Endothelial cell of umbilical vein (primary cell): ENCODE measurements around the gene ADM2. TPM values are rescaled to one million over a fixed set of nuclear protein-coding genes. Genes with fewer than 3 reads are reported as not detected.

ENCODE experiments used
- BruUV-seq: library from RNA; stranded (reverse); fragments of 400-500 nt; replicated peaks from 2 replicates; lab custom pipeline; 2021; lab: Mats Ljungman, UMichigan
- CTCF ChIA-PET: fragments of 300-600, 350-600 bp; sonication (Branson Sonifier 250); formaldehyde crosslinking; loops from one replicate; lab custom pipeline; 2021; ENCODE audit warnings: antibody characterized with exemption, inconsistent platforms; lab: Charles Lee
- POLR2A ChIA-PET: fragments of 300-600, 350-600 bp; sonication (Branson Sonifier 250); formaldehyde crosslinking; loops from one replicate; lab custom pipeline; 2021; ENCODE audit warnings: antibody characterized with exemption, inconsistent platforms; lab: Charles Lee
- DNase-seq: peaks from one replicate; pipeline ENCODE4 v3.0.0-alpha.2; 2011; ENCODE audit warnings: low read depth, low spot score
- FAIRE-seq: peaks from 2 replicates; lab custom pipeline; 2011; peaks lifted over from hg19 to GRCh38; lab: Jason Lieb, UNC
- H2AFZ ChIP-seq: 2 replicates; pipeline ENCODE4 v1.6.0; 2012; ENCODE audit warnings: low read depth, low read length, control low read depth, inconsistent platforms
- H3K27ac ChIP-seq: 2 replicates; pipeline ENCODE4 v1.5.1; 2011; ENCODE audit warnings: low read depth, mild to moderate bottlenecking, control low read depth, low read length, moderate library complexity; ENCODE audit not compliant: insufficient read depth
- H3K27me3 ChIP-seq, 2 experiments: 2 replicates each; pipeline versions ENCODE4 v1.6.0 to v1.6.1; 2011; ENCODE audit warnings: low read length in 2 of 2, mixed read lengths in 1 of 2; ENCODE audit not compliant: control insufficient read depth in 2 of 2, insufficient read depth in 2 of 2
- H3K36me3 ChIP-seq, 2 experiments: 2 replicates in 1 of 2; 3 replicates in 1 of 2; pipeline ENCODE4 v1.5.1; 2011; ENCODE audit warnings: low read length in 2 of 2, mild to moderate bottlenecking in 1 of 2, moderate library complexity in 1 of 2; ENCODE audit not compliant: control insufficient read depth in 2 of 2, insufficient read depth in 2 of 2; ENCODE audit errors: extremely low read depth in 1 of 2
- H3K4me1 ChIP-seq: 3 replicates; pipeline ENCODE4 v1.5.1; 2011; ENCODE audit warnings: mild to moderate bottlenecking, low read length; ENCODE audit not compliant: control insufficient read depth, insufficient read depth; ENCODE audit errors: extremely low read depth
- H3K4me2 ChIP-seq: 2 replicates; pipeline ENCODE4 v1.6.1; 2011; ENCODE audit warnings: low read length, control low read depth, mixed read lengths; ENCODE audit not compliant: insufficient read depth
- H3K4me3 ChIP-seq, 3 experiments: fragments of 200-600 bp in 1 of 3; sonication (generic), shearing (Covaris generic) in 1 of 3; replicated peaks in 1 of 3; 2 replicates each; pipeline ENCODE4 v1.5.1; 2011 to 2016; ENCODE audit warnings: control low read depth in 3 of 3, low read length in 3 of 3, mild to moderate bottlenecking in 2 of 3, inconsistent platforms in 1 of 3, low read depth in 1 of 3, moderate library complexity in 1 of 3; ENCODE audit not compliant: insufficient read depth in 1 of 3
- H3K79me2 ChIP-seq: 2 replicates; pipeline ENCODE4 v1.6.0; 2012; ENCODE audit warnings: low read length, inconsistent platforms; ENCODE audit not compliant: control insufficient read depth, insufficient read depth
- H3K9ac ChIP-seq: replicated peaks from 2 replicates; pipeline ENCODE3; 2011; ENCODE audit warnings: low read length, control low read depth; ENCODE audit not compliant: insufficient read depth; ENCODE audit errors: extremely low read depth
- H3K9me1 ChIP-seq: replicated peaks from 3 replicates; pipeline ENCODE4 v1.6.0; 2011; ENCODE audit warnings: mild to moderate bottlenecking, low read length; ENCODE audit not compliant: control insufficient read depth, insufficient read depth; ENCODE audit errors: extremely low read depth
- H3K9me3 ChIP-seq: replicated peaks from 2 replicates; pipeline ENCODE4 v1.5.1; 2012; ENCODE audit warnings: low read length, inconsistent platforms; ENCODE audit not compliant: control insufficient read depth, insufficient read depth
- H4K20me1 ChIP-seq: replicated peaks from 2 replicates; pipeline ENCODE3; 2011; ENCODE audit warnings: mild to moderate bottlenecking, low read length; ENCODE audit not compliant: control insufficient read depth, insufficient read depth; ENCODE audit errors: extremely low read depth
- CTCF ChIP-seq, 2 donors: IDR thresholded peaks; 1 replicate in 1 of 2; 2 replicates in 1 of 2; pipeline ENCODE4 v1.5.1; 2011; ENCODE audit warnings: low read length in 2 of 2, mild to moderate bottlenecking in 2 of 2, moderate library complexity in 2 of 2, control low read depth in 1 of 2, inconsistent platforms in 1 of 2, low read depth in 1 of 2; ENCODE audit not compliant: insufficient read depth in 1 of 2; ENCODE audit errors: extremely low read depth in 1 of 2
- EZH2 ChIP-seq: IDR thresholded peaks from 2 replicates; pipeline ENCODE4 v1.6.1; 2012; ENCODE audit warnings: borderline replicate concordance, low read depth, mild to moderate bottlenecking, moderate library complexity, low read length, inconsistent platforms; ENCODE audit not compliant: severe bottlenecking
- FOS ChIP-seq: IDR thresholded peaks from 2 replicates; pipeline ENCODE4 v1.6.1; 2011; ENCODE audit warnings: mild to moderate bottlenecking, low read length, moderate library complexity, borderline replicate concordance; ENCODE audit not compliant: insufficient read depth
- GATA2 ChIP-seq: IDR thresholded peaks from 2 replicates; pipeline ENCODE4 v1.7.0; 2011; ENCODE audit warnings: low read depth, mild to moderate bottlenecking, moderate library complexity, mixed read lengths, low read length; ENCODE audit not compliant: insufficient read length, insufficient read depth
- JUN ChIP-seq: IDR thresholded peaks from 2 replicates; pipeline ENCODE4 v1.6.1; 2011; ENCODE audit warnings: borderline replicate concordance, low read depth; ENCODE audit not compliant: insufficient read length, insufficient read depth
- MAX ChIP-seq: IDR thresholded peaks from 2 replicates; pipeline ENCODE4 v1.6.1; 2011; ENCODE audit not compliant: insufficient read depth, insufficient read length
- MYC ChIP-seq: IDR thresholded peaks from one replicate; pipeline ENCODE4 v1.6.1; 2011; ENCODE audit warnings: mild to moderate bottlenecking, low read depth, low read length
- POLR2A ChIP-seq: IDR thresholded peaks from 2 replicates; pipeline ENCODE4 v1.6.1; 2012; ENCODE audit warnings: low read depth, mild to moderate bottlenecking, control low read depth, low read length
- POLR2AphosphoS5 ChIP-seq: IDR thresholded peaks from 2 replicates; pipeline ENCODE4 v1.6.1; 2012; ENCODE audit warnings: low read depth, mild to moderate bottlenecking, control low read depth, low read length, moderate library complexity; ENCODE audit not compliant: insufficient read depth
- dilution Hi-C: fragments of 300-500 bp; cut with MboI; formaldehyde crosslinking; loops from one replicate; pipeline ENCODE4 v1.15.0; 2019; ENCODE audit warnings: low sequenced_read_pairs; ENCODE audit not compliant: extremely low pct_ligation_motif_present
- intact Hi-C: fragments of 100-400 bp; cut with micrococcal nuclease; formaldehyde crosslinking; loops from one replicate; pipeline ENCODE4 v1.10.0; 2022
- polyA plus RNA-seq, 4 experiments: library from polyadenylated mRNA; depleted of rRNA in 3 of 4; stranded (reverse) in 3 of 4; unstranded in 1 of 4; fragments of >200 nt; gene quantifications; 2 replicates each; pipeline versions ENCODE4 v1.2.1 to v1.2.3, GENCODE V29; 2011 to 2012; ENCODE audit warnings: missing spikeins in 1 of 4
- total RNA-seq: library from RNA; stranded (reverse); gene quantifications from 2 replicates; pipeline ENCODE4 v1.2.3, GENCODE V29; 2021

Gene ADM2
- total and polyA plus RNA-seq, 2 donors (not counting 3 experiments of a cell fraction or from before 2014, with no cell fraction given), result 0.28 to 1.5 TPM

GRCh38 chr22:50473855-50474671 lies 7.3 kb upstream of the ADM2 start:
- POLR2A ChIA-PET, result no interaction called here
- peaks cover 17% of the 10 kb centered on the region for H3K4me1 ChIP-seq
- H3K9me3 ChIP-seq, result no peaks in the 10 kb centered on the region
- peak overlapping the region; percentile 76 for H3K9ac ChIP-seq
- no peaks in the 10 kb centered on the region for H3K36me3 ChIP-seq
- intact Hi-C loops, result loop anchor here (2.0 kb wide), 1 partner anchor 25 kb away; no protein-coding TSS in a partner anchor
- FAIRE-seq, result peak; percentile 72
- no peaks in the 10 kb centered on the region for H3K27me3 ChIP-seq
- BruUV-seq, result no TSS peak
- CTCF ChIA-PET, result interaction anchor here (1.0 to 1.6 kb wide), 2 partner anchors 23 to 33 kb away, joined by 3 to 8 read pairs; partner anchors contain the start of gene LMF2
- H2AFZ ChIP-seq, result no peak overlapping the region
- H3K4me3 ChIP-seq, result peak overlapping the region; percentile 47 to 77 (median 58)
- peaks cover 3% of the 10 kb centered on the region for H4K20me1 ChIP-seq
- dilution Hi-C loops, result no loop called here
- TF ChIP-seq POLR2A (no peak), CTCF (IDR thresholded peaks at IDR 0.05; ENCODE audit: extremely low read depth in 1 of 2, insufficient read depth in 1 of 2, low read depth in 1 of 2, low read length in 2 of 2) (no peak), EZH2 (no peak), JUN (no peak), FOS (no peak), POLR2AphosphoS5 (no peak), GATA2 (no peak), MAX (no peak), MYC (no peak)
- H3K27ac ChIP-seq, result no peak overlapping the region
- no peaks in the 10 kb centered on the region for H3K9me1 ChIP-seq
- DNase-seq, result peak; percentile 47
- H3K4me2 ChIP-seq, result peak overlapping the region; percentile 65
- H3K79me2 ChIP-seq, result peaks cover 52% of the 10 kb centered on the region
